ENCODE measurements around the gene WNT7B.

Gene WNT7B

GRCh38 chr22:45991098-45991497 is 14.1 kb upstream of the WNT7B start:
- TF ChIP-seq EZH2phosphoT487 (IDR thresholded peaks at IDR 0.05; ENCODE audit: low read length) (no peak), EZH2 (optimal IDR thresholded peaks at IDR 0.05; ENCODE audit: low read depth, low read length) (no peak), CTCF (IDR thresholded peaks at IDR 0.05; ENCODE audit: low read length) (no peak)
- Histone ChIP-seq H3K4me3 (ENCODE audit: low read length) (no peak overlapping the region), H4K20me1 (ENCODE audit: insufficient read depth, low read length) (no peaks in the 10 kb centered on the region), H3K9ac (ENCODE audit: low read length) (no peak overlapping the region), H3K9me2 (replicated peaks; ENCODE audit: insufficient read depth, low read length) (no peaks in the 10 kb centered on the region), H2AFZ (ENCODE audit: low read length) (no peak overlapping the region), H3K36me3 (replicated peaks; ENCODE audit: insufficient read depth, low read length) (no peaks in the 10 kb centered on the region), H3K9me3 (replicated peaks; ENCODE audit: insufficient read depth, low read length) (no peaks in the 10 kb centered on the region), H3F3A (ENCODE audit: insufficient read depth, low read length) (no peaks in the 10 kb centered on the region), H3K4me2 (ENCODE audit: low read depth, low read length) (no peak overlapping the region), H3K27ac (ENCODE audit: low read length) (no peak overlapping the region), H3K4me1 (ENCODE audit: low read length) (no peaks in the 10 kb centered on the region), H3K79me2 (ENCODE audit: low read length) (no peaks in the 10 kb centered on the region), H3K27me3 (replicated peaks; ENCODE audit: insufficient read depth, low read length) (peaks cover 73% of the 10 kb centered on the region)
- no peak for DNase-seq

GRCh38 chr22:45987136-45987861 is 10.3 kb upstream of the WNT7B start:
- H3K9me2 ChIP-seq (replicated peaks; ENCODE audit: insufficient read depth, low read length), result no peaks in the 10 kb centered on the region
- TF ChIP-seq CTCF (IDR thresholded peaks at IDR 0.05; ENCODE audit: low read length) (no peak), EZH2phosphoT487 (IDR thresholded peaks at IDR 0.05; ENCODE audit: low read length) (no peak), EZH2 (optimal IDR thresholded peaks at IDR 0.05; ENCODE audit: low read depth, low read length) (no peak)
- H3K36me3 ChIP-seq (replicated peaks; ENCODE audit: insufficient read depth, low read length), result no peaks in the 10 kb centered on the region
- no peak overlapping the region for H3K27ac ChIP-seq (ENCODE audit: low read length)
- H3F3A ChIP-seq (ENCODE audit: insufficient read depth, low read length), result no peaks in the 10 kb centered on the region
- no peak for DNase-seq
- no peak overlapping the region for H2AFZ ChIP-seq (ENCODE audit: low read length)
- H3K4me2 ChIP-seq (ENCODE audit: low read depth, low read length), result no peak overlapping the region
- no peaks in the 10 kb centered on the region for H3K4me1 ChIP-seq (ENCODE audit: low read length)
- H3K9ac ChIP-seq (ENCODE audit: low read length), result no peak overlapping the region
- H4K20me1 ChIP-seq (ENCODE audit: insufficient read depth, low read length), result no peaks in the 10 kb centered on the region
- peaks cover 84% of the 10 kb centered on the region for H3K27me3 ChIP-seq (replicated peaks; ENCODE audit: insufficient read depth, low read length)
- H3K79me2 ChIP-seq (ENCODE audit: low read length), result no peaks in the 10 kb centered on the region
- H3K4me3 ChIP-seq (ENCODE audit: low read length), result no peak overlapping the region
- no peaks in the 10 kb centered on the region for H3K9me3 ChIP-seq (replicated peaks; ENCODE audit: insufficient read depth, low read length)

- Histone ChIP-seq H3K9ac (ENCODE audit: low read length) (no peak overlapping the region), H4K20me1 (ENCODE audit: insufficient read depth, low read length) (no peaks in the 10 kb centered on the region), H3K36me3 (replicated peaks; ENCODE audit: insufficient read depth, low read length) (no peaks in the 10 kb centered on the region), H3F3A (ENCODE audit: insufficient read depth, low read length) (no peaks in the 10 kb centered on the region), H3K27ac (ENCODE audit: low read length) (no peak overlapping the region), H3K4me3 (ENCODE audit: low read length) (no peak overlapping the region), H3K4me2 (ENCODE audit: low read depth, low read length) (no peak overlapping the region), H3K4me1 (ENCODE audit: low read length) (0 out of 2 replicates have a peak, but pooled peaks cover under 1% of the 10 kb centered on the region), H3K79me2 (ENCODE audit: low read length) (no peaks in the 10 kb centered on the region), H3K9me2 (replicated peaks; ENCODE audit: insufficient read depth, low read length) (no peaks in the 10 kb centered on the region), H3K27me3 (replicated peaks; ENCODE audit: insufficient read depth, low read length) (peaks cover 66% of the 10 kb centered on the region), H3K9me3 (replicated peaks; ENCODE audit: insufficient read depth, low read length) (no peaks in the 10 kb centered on the region), H2AFZ (ENCODE audit: low read length) (no peak overlapping the region)
- TF ChIP-seq EZH2 (optimal IDR thresholded peaks at IDR 0.05; ENCODE audit: low read depth, low read length) (no peak), CTCF (IDR thresholded peaks at IDR 0.05; ENCODE audit: low read length) (no peak), EZH2phosphoT487 (IDR thresholded peaks at IDR 0.05; ENCODE audit: low read length) (no peak)
- no peak for DNase-seq
Measured at GRCh38 chr22:45984316-45984916, 7.5 kb upstream of the WNT7B start.

All from MM.1S (cell line).